Osteoblast (primary cell): ENCODE data around the gene NOXO1. TPM values are rescaled to one million over a fixed set of nuclear protein-coding genes. Genes with fewer than 3 reads are reported as not detected.
A peak's percentile ranks its signal among the peaks of the same experiment; 100 is the strongest.

Source experiments
- DNase-seq: peaks from one replicate; pipeline ENCODE4 v3.0.0; 2011; ENCODE audit warnings: low spot score, mixed read lengths; ENCODE audit not compliant: insufficient read length; ENCODE audit errors: missing footprints
- H2AFZ ChIP-seq: 2 replicates; pipeline ENCODE4 v1.6.0; 2011; ENCODE audit warnings: mild to moderate bottlenecking, low read length
- H3K27ac ChIP-seq: 2 replicates; pipeline ENCODE4 v1.5.1; 2011; ENCODE audit warnings: mild to moderate bottlenecking, low read depth, low read length, moderate library complexity
- H3K27me3 ChIP-seq: 2 replicates; pipeline ENCODE4 v1.6.0; 2012; ENCODE audit warnings: mild to moderate bottlenecking, control low read depth, inconsistent platforms, low read length, moderate library complexity; ENCODE audit not compliant: insufficient read depth
- H3K36me3 ChIP-seq: 2 replicates; pipeline ENCODE4 v1.5.1; 2011; ENCODE audit warnings: mild to moderate bottlenecking, low read length, control low read depth, moderate library complexity; ENCODE audit not compliant: insufficient read depth
- H3K4me1 ChIP-seq: 2 replicates; pipeline ENCODE4 v1.5.1; 2011; ENCODE audit warnings: mild to moderate bottlenecking, low read length, control low read depth, moderate library complexity; ENCODE audit not compliant: insufficient read depth
- H3K4me2 ChIP-seq: 2 replicates; pipeline ENCODE4 v1.6.0; 2011; ENCODE audit warnings: mild to moderate bottlenecking, low read length; ENCODE audit not compliant: insufficient read depth
- H3K4me3 ChIP-seq: fragments of 200-600 bp; sonication (generic); 3 replicates; pipeline ENCODE4 v1.5.1; 2012; ENCODE audit warnings: mild to moderate bottlenecking, low read length, inconsistent platforms; ENCODE audit not compliant: insufficient read depth
- H3K79me2 ChIP-seq: 2 replicates; pipeline ENCODE4 v1.6.0; 2012; ENCODE audit warnings: mild to moderate bottlenecking, low read length, control low read depth, inconsistent platforms; ENCODE audit not compliant: insufficient read depth
- H3K9me3 ChIP-seq: 2 replicates; pipeline ENCODE4 v1.5.1; 2011; ENCODE audit warnings: low read depth, low read length, control low read depth
- H4K20me1 ChIP-seq: 2 replicates; pipeline ENCODE4 v1.6.0; 2012; ENCODE audit warnings: mild to moderate bottlenecking, low read length, control low read depth; ENCODE audit not compliant: insufficient read depth
- CTCF ChIP-seq: IDR thresholded peaks from 2 replicates; pipeline ENCODE4 v1.5.1; 2011; ENCODE audit warnings: mild to moderate bottlenecking, low read depth, low read length, moderate library complexity; ENCODE audit errors: extremely low read depth
- total RNA-seq: library from RNA; depleted of rRNA; stranded (reverse); fragments of >200 nt; gene quantifications from 2 replicates; pipeline ENCODE4 v1.2.3, GENCODE V29; 2012

The NOXO1 gene
- total RNA-seq, 1 donor, result under 0.01 TPM

GRCh38 chr16:1979271-1980029 is 1.8 kb downstream of the NOXO1 start:
- Histone ChIP-seq H3K9me3 (no peaks in the 10 kb centered on the region), H3K27me3 (peaks cover 39% of the 10 kb centered on the region), H3K36me3 (peaks cover 24% of the 10 kb centered on the region), H3K4me1 (no peaks in the 10 kb centered on the region), H3K4me3 (no peak overlapping the region), H3K79me2 (no peaks in the 10 kb centered on the region), H3K27ac (no peak overlapping the region), H4K20me1 (peaks cover 20% of the 10 kb centered on the region), H2AFZ (no peak overlapping the region), H3K4me2 (no peak overlapping the region)
- no peak for TF ChIP-seq CTCF
- peak; percentile 85 for DNase-seq

GRCh38 chr16:1978476-1979120 is 2.7 kb downstream of the NOXO1 start:
- Histone ChIP-seq H3K4me3 (no peak overlapping the region), H3K27ac (no peak overlapping the region), H3K4me1 (no peaks in the 10 kb centered on the region), H3K9me3 (no peaks in the 10 kb centered on the region), H3K27me3 (peaks cover 39% of the 10 kb centered on the region), H2AFZ (no peak overlapping the region), H3K36me3 (peaks cover 26% of the 10 kb centered on the region), H4K20me1 (peaks cover 20% of the 10 kb centered on the region), H3K4me2 (no peak overlapping the region), H3K79me2 (peaks cover 8% of the 10 kb centered on the region)
- TF ChIP-seq CTCF, result no peak
- no peak for DNase-seq

GRCh38 chr16:1977875-1978268 is 3.4 kb downstream of the NOXO1 start:
- Histone ChIP-seq H3K27ac (no peak overlapping the region), H3K36me3 (peaks cover 26% of the 10 kb centered on the region), H3K4me1 (peaks cover 1% of the 10 kb centered on the region), H4K20me1 (peaks cover 20% of the 10 kb centered on the region), H2AFZ (no peak overlapping the region), H3K79me2 (peaks cover 13% of the 10 kb centered on the region), H3K9me3 (no peaks in the 10 kb centered on the region), H3K27me3 (peaks cover 36% of the 10 kb centered on the region), H3K4me2 (no peak overlapping the region), H3K4me3 (no peak overlapping the region)
- DNase-seq, result no peak
- TF ChIP-seq CTCF, result no peak
